ENCODE results near the gene LPA.
"Not testable (repeated sequence)": the region's sequence is repeated elsewhere in the genome, so short reads cannot be mapped to it uniquely, and the experiment has no call there.

- TF ChIP-seq CTCF, POLR2A (IDR thresholded peaks at IDR 0.05): not testable (repeated sequence)
Measured at GRCh38 chr6:160664198-160664597, at the start of gene LPA.

Data from testis (tissue), 2 donors.